Smooth muscle cell (in vitro differentiated cells): Measurements from ENCODE around the gene BCAR1. TPM values are rescaled to one million over a fixed set of nuclear protein-coding genes. Genes with fewer than 3 reads are reported as not detected.
"Not testable (repeated sequence)": the region's sequence is repeated elsewhere in the genome, so short reads cannot be mapped to it uniquely, and the experiment has no call there.

Experiments used
- DNase-seq: peaks from one replicate; lab custom pipeline; 2025; ENCODE audit not compliant: unreplicated experiment; lab: John Stamatoyannopoulos, UW
- H2AFZ ChIP-seq: fragments of 200-600 bp; sonication (generic); 2 replicates; pipeline ENCODE4 v1.6.0; 2016; ENCODE audit warnings: antibody characterized with exemption, low read depth, mild to moderate bottlenecking
- H3F3A ChIP-seq: fragments of 200-600 bp; sonication (generic); 2 replicates; pipeline ENCODE4 v1.6.0; 2017; ENCODE audit warnings: antibody characterized with exemption, low read depth
- H3K27ac ChIP-seq: fragments of 200-600 bp; sonication (generic); 2 replicates; pipeline ENCODE4 v1.5.1; 2016; ENCODE audit warnings: low read depth, mild to moderate bottlenecking
- H3K27me3 ChIP-seq: fragments of 200-600 bp; sonication (generic); 2 replicates; pipeline ENCODE4 v1.6.1; 2016; ENCODE audit warnings: low read depth, mild to moderate bottlenecking
- H3K36me3 ChIP-seq: fragments of 200-600 bp; sonication (generic); 2 replicates; pipeline ENCODE4 v1.5.1; 2016; ENCODE audit warnings: low read depth
- H3K4me1 ChIP-seq: fragments of 200-600 bp; sonication (generic); 2 replicates; pipeline ENCODE4 v1.5.1; 2016; ENCODE audit warnings: low read depth
- H3K4me2 ChIP-seq: fragments of 200-600 bp; sonication (generic); 2 replicates; pipeline ENCODE4 v1.6.0; 2016; ENCODE audit warnings: mild to moderate bottlenecking
- H3K4me3 ChIP-seq: fragments of 200-600 bp; sonication (generic); 2 replicates; pipeline ENCODE4 v1.5.1; 2016; ENCODE audit warnings: mild to moderate bottlenecking
- H3K79me2 ChIP-seq: fragments of 200-600 bp; sonication (generic); 2 replicates; pipeline ENCODE4 v1.6.0; 2016; ENCODE audit warnings: low read depth, mild to moderate bottlenecking
- H3K9ac ChIP-seq: fragments of 200-600 bp; sonication (generic); 2 replicates; pipeline ENCODE4 v1.6.0; 2016; ENCODE audit warnings: low read depth
- H3K9me3 ChIP-seq: fragments of 200-600 bp; sonication (generic); replicated peaks from 2 replicates; pipeline ENCODE4 v1.5.1; 2016; ENCODE audit warnings: low read depth
- H4K20me1 ChIP-seq: fragments of 200-600 bp; sonication (generic); 2 replicates; pipeline ENCODE4 v1.6.0; 2016; ENCODE audit warnings: low read depth
- WGBS: methylation state at CpG from one replicate; pipeline ENCODE4 v1.1.7; 2016; ENCODE audit warnings: low lambda C conversion rate; 5-methylcytosine and 5-hydroxymethylcytosine counted together
- polyA plus RNA-seq: library from polyadenylated mRNA; unstranded; fragments of >200 nt; fragmentation: Nextera tagmentation; extraction: Ambion mirVana; gene quantifications from 2 replicates; pipeline ENCODE4 v1.2.1, GENCODE V29; 2016
- total RNA-seq: library from RNA; depleted of rRNA; stranded (reverse); fragments of >200 nt; gene quantifications from 2 replicates; pipeline ENCODE4 v1.2.3, GENCODE V29; 2014
- TF ChIP-seq, protein P1 (sequence below): fragments of 200-600 bp; sonication (generic); IDR thresholded peaks from 2 replicates; pipeline ENCODE4 v1.5.1; 2017; ENCODE audit warnings: borderline replicate concordance, mild to moderate bottlenecking, antibody characterized with exemption; ENCODE audit not compliant: insufficient read depth, poor library complexity, severe bottlenecking

The BCAR1 gene
- total and polyA plus RNA-seq, 2 experiments from 2014 or later, result 49.4 to 117 TPM

GRCh38 chr16:75280331-75280804 lies 28.9 kb upstream of the BCAR1 start:
- Histone ChIP-seq H3K9ac (no peak overlapping the region), H3K27me3 (no peaks in the 10 kb centered on the region), H4K20me1 (no peaks in the 10 kb centered on the region), H3K36me3 (no peaks in the 10 kb centered on the region), H3K4me1 (no peaks in the 10 kb centered on the region), H3K79me2 (no peaks in the 10 kb centered on the region), H2AFZ (no peak overlapping the region), H3K27ac (no peak overlapping the region), H3K4me3 (no peak overlapping the region), H3K9me3 (no peaks in the 10 kb centered on the region), H3F3A (no peaks in the 10 kb centered on the region), H3K4me2 (no peak overlapping the region)
- TF ChIP-seq, protein P1, sequence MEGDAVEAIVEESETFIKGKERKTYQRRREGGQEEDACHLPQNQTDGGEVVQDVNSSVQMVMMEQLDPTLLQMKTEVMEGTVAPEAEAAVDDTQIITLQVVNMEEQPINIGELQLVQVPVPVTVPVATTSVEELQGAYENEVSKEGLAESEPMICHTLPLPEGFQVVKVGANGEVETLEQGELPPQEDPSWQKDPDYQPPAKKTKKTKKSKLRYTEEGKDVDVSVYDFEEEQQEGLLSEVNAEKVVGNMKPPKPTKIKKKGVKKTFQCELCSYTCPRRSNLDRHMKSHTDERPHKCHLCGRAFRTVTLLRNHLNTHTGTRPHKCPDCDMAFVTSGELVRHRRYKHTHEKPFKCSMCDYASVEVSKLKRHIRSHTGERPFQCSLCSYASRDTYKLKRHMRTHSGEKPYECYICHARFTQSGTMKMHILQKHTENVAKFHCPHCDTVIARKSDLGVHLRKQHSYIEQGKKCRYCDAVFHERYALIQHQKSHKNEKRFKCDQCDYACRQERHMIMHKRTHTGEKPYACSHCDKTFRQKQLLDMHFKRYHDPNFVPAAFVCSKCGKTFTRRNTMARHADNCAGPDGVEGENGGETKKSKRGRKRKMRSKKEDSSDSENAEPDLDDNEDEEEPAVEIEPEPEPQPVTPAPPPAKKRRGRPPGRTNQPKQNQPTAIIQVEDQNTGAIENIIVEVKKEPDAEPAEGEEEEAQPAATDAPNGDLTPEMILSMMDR, result no peak
- DNase-seq, result no peak
- 82% methylated on average over 8 of the region's 8 CpGs for WGBS

DNA sequence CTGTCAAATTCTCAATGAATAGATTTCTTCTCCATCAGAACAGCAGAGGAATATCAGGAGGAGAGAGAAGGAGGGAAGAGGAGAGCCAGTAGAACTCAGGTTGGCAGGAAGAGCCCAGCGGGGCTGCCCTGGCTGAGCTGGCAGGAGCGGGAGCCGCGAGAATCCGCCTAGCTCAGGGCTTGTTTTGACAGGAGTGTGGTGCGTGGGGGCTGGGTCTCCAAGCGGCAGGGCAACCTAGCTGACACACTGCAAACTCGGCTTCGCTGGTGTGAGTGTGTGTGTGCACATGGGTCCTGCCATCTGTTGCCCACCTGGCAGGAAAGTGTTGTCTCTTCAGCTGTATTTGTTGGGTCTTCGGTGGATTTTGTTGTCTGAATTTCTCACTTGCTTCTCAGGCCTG lies 27.9 kb upstream of the BCAR1 start:
- Histone ChIP-seq H3K79me2 (no peaks in the 10 kb centered on the region), H3K36me3 (no peaks in the 10 kb centered on the region), H3K4me2 (peak overlapping the region; percentile 54), H2AFZ (no peak overlapping the region), H3K27ac (no peak overlapping the region), H4K20me1 (no peaks in the 10 kb centered on the region), H3F3A (no peaks in the 10 kb centered on the region), H3K27me3 (no peaks in the 10 kb centered on the region), H3K9me3 (no peaks in the 10 kb centered on the region), H3K4me3 (no peak overlapping the region), H3K4me1 (no peaks in the 10 kb centered on the region), H3K9ac (no peak overlapping the region)
- WGBS, result 71% methylated on average over 10 of the region's 10 CpGs
- TF ChIP-seq, protein P1, result no peak
- no peak for DNase-seq

DNA sequence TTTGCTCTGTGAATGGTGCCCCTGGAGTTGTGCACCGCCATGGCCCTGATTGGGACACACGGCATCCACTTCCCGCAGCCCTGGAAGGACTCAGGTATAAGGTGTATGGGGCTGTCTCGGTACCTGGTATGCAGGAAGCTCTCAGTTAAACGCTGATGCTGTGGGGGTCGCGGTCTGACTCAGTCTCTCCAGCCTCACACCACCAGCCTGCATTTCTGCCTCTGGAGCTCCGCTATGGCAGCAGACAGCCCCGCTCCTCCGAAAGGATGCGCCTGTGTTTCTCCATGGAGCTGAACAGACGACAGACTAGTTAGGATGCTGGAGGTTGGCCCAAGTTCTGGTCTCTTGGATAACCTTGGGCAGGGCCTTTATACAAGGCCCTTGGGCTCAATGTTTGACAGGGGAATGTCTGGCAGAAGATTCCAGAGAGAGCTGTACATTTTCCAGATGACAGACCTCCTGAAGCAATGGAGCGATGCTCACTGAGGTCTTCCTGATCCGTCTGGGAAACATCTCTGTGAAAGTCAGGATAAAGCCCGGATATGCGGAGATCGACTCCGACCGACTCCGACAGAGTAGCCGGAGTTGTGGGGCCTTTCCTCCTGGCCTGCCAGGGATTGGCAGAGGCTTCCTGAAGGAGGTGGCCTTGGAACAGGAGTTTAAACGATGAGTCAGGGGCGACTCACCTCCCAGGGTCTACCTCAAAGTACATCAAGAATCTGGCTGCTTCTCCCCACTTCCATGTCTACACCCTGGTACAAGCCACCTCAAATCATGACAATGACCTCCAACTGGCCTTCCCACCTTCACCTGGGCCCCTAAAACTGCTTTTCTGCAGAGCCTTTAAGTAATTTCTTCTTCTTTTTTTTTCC lies 21.9 kb upstream of the BCAR1 start:
- H3K27me3 ChIP-seq, result no peaks in the 10 kb centered on the region
- H3K4me3 ChIP-seq, result no peak overlapping the region
- no peak overlapping the region for H3K4me2 ChIP-seq
- no peak overlapping the region for H2AFZ ChIP-seq
- WGBS, result 69% methylated on average over 23 of the region's 23 CpGs
- H3K9me3 ChIP-seq, result no peaks in the 10 kb centered on the region
- H3F3A ChIP-seq, result no peaks in the 10 kb centered on the region
- no peaks in the 10 kb centered on the region for H3K4me1 ChIP-seq
- no peaks in the 10 kb centered on the region for H3K36me3 ChIP-seq
- TF ChIP-seq, protein P1, result no peak
- H3K9ac ChIP-seq, result no peak overlapping the region
- H4K20me1 ChIP-seq, result no peaks in the 10 kb centered on the region
- no peaks in the 10 kb centered on the region for H3K79me2 ChIP-seq
- no peak for DNase-seq
- H3K27ac ChIP-seq, result no peak overlapping the region

DNA sequence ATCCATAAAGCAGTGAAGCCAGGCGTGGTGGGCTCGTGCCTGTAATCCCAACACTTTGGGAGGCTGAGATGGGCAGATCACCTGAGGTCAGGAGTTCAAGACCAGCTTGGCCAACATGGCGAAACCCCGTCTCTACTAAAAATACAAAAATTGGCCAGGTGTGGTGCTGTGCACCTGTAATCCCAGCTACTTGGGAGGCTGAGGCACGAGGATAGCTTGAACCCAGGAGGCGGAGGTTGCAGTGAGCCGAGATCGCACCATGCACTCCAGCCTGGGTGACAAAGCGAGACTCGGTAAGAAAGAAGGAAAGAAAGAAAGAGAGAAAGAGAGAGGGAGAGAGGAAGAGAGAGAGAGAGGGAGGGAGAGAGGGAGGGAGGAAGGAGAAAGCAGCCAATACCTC lies 21.2 kb upstream of the BCAR1 start:
- not testable (repeated sequence) for H3F3A ChIP-seq, H4K20me1 ChIP-seq, H3K4me2 ChIP-seq, H2AFZ ChIP-seq, H3K4me3 ChIP-seq, H3K79me2 ChIP-seq, H3K9me3 ChIP-seq, DNase-seq, H3K27me3 ChIP-seq, H3K4me1 ChIP-seq, H3K27ac ChIP-seq, H3K36me3 ChIP-seq, H3K9ac ChIP-seq
- WGBS, result 96% methylated on average over 10 of the region's 10 CpGs
